Mammary epithelial cell (primary cell): ENCODE data around the gene PYGB.

Experiments
- CTCF ChIP-seq, 2 donors: IDR thresholded peaks in 1 of 2; conservative IDR thresholded peaks in 1 of 2; 2 replicates each; pipeline ENCODE4 v1.5.1; 2011 to 2012; ENCODE audit warnings: inconsistent platforms in 2 of 2, low read length in 2 of 2, mild to moderate bottlenecking in 2 of 2, control low read depth in 1 of 2, low read depth in 1 of 2; ENCODE audit not compliant: insufficient read depth in 1 of 2; ENCODE audit errors: extremely low read depth in 1 of 2
- EZH2 ChIP-seq: IDR thresholded peaks from 2 replicates; pipeline ENCODE4 v1.6.1; 2012; ENCODE audit warnings: low read length, inconsistent platforms, borderline replicate concordance

GRCh38 chr20:25295386-25296093 is 47.7 kb downstream of the PYGB start:
- TF ChIP-seq CTCF (conservative IDR thresholded peaks at IDR 0.05 in 1 of 2, IDR thresholded peaks at IDR 0.05 in 1 of 2; ENCODE audit: extremely low read depth in 1 of 2, insufficient read depth in 1 of 2, low read depth in 1 of 2, low read length in 2 of 2) (peak in 1 of 2 donors; percentile 22), EZH2 (no peak)
